NB4 (cell line): ENCODE results near the gene OR13J1.

Source experiments
- CTCF ChIP-seq: IDR thresholded peaks from one replicate; pipeline ENCODE4 v1.5.1; 2012; ENCODE audit warnings: low read depth, low read length
- POLR2A ChIP-seq: IDR thresholded peaks from 2 replicates; pipeline ENCODE4 v1.6.1; 2011; ENCODE audit warnings: mild to moderate bottlenecking; ENCODE audit not compliant: insufficient read length; ENCODE audit errors: extremely low read depth
- TF ChIP-seq, protein P1 (sequence below): IDR thresholded peaks from 2 replicates; pipeline ENCODE4 v1.6.1; 2011; ENCODE audit warnings: low read depth, low read length

- TF ChIP-seq CTCF (peak; percentile 77), POLR2A (no peak)
- TF ChIP-seq, protein P1, sequence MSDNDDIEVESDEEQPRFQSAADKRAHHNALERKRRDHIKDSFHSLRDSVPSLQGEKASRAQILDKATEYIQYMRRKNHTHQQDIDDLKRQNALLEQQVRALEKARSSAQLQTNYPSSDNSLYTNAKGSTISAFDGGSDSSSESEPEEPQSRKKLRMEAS: 0 out of 2 replicates have a peak, but pooled peaks have one; percentile 10
Observed at GRCh38 chr9:35826071-35826701, 44.0 kb downstream of the OR13J1 start.
